Measurements from ENCODE around the gene ZNF474. TPM values are rescaled to one million over a fixed set of nuclear protein-coding genes. Genes with fewer than 3 reads are reported as not detected.

The ZNF474 gene
- total and polyA plus RNA-seq, 7 donors: 0.05 to 0.77 (median 0.16) TPM; not detected in 2

DNA sequence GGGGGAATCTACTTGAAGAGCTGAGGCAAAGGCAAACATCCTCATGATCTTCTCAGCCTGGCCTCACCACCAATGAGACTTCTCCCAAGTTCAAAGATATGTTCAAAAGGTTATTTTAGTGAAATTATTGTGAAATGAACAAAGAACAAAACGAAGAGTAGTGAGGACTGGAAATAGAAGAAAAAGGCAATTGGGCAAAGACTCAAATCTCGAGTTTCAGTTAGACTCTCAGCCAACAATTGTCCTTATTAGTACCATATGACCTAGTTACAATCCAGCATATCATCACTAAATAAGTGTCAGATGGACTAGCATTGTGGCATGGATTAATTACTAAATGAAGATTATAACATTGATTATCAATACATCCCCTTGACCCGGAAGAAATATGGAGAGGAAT lies 9.0 kb downstream of the ZNF474 start:
- Histone ChIP-seq H3K27ac (no peak overlapping the region), H3K36me3 (ENCODE audit: insufficient read depth in 1 of 2, low read depth in 1 of 2) (no peaks in the 10 kb centered on the region), H3K4me3 (no peak overlapping the region), H3K4me1 (no peaks in the 10 kb centered on the region), H3K9me3 (no peaks in the 10 kb centered on the region), H3K27me3 (ENCODE audit: insufficient read depth in 3 of 3, low read length in 2 of 3) (no peaks in the 10 kb centered on the region)
- TF ChIP-seq, protein P1, sequence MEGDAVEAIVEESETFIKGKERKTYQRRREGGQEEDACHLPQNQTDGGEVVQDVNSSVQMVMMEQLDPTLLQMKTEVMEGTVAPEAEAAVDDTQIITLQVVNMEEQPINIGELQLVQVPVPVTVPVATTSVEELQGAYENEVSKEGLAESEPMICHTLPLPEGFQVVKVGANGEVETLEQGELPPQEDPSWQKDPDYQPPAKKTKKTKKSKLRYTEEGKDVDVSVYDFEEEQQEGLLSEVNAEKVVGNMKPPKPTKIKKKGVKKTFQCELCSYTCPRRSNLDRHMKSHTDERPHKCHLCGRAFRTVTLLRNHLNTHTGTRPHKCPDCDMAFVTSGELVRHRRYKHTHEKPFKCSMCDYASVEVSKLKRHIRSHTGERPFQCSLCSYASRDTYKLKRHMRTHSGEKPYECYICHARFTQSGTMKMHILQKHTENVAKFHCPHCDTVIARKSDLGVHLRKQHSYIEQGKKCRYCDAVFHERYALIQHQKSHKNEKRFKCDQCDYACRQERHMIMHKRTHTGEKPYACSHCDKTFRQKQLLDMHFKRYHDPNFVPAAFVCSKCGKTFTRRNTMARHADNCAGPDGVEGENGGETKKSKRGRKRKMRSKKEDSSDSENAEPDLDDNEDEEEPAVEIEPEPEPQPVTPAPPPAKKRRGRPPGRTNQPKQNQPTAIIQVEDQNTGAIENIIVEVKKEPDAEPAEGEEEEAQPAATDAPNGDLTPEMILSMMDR (IDR thresholded peaks at IDR 0.05): no peak
- DNase-seq (no peak), ATAC-seq (no peak)
- WGBS, 3 donors: 41 to 53% (median 48%) methylated on average over 3 of the region's 3 CpGs
- intact Hi-C loops (cut with DNase I): no loop called here

DNA sequence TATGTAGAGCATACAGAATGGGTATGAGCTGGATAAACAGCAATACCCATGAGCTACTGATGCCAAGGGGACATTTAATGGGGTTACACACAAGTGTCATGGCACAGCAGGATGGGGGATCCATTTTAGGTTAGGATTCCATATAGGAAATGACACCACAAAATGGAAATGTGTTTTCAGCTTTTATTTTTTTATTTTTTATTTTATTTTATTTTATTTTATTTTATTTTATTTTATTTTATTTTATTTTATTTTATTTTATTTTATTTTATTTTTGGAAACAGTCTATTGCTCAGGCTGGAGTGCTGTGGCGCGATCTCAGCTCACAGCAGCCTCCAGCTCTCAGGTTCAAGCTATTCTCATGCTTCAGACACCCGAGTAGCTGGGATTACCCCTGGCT lies 11.6 kb downstream of the ZNF474 start:
- no peaks in the 10 kb centered on the region for H3K4me1 ChIP-seq
- TF ChIP-seq, protein P1 (IDR thresholded peaks at IDR 0.05): no peak
- H3K4me3 ChIP-seq: no peak overlapping the region
- no peaks in the 10 kb centered on the region for H3K36me3 ChIP-seq (ENCODE audit: insufficient read depth in 1 of 2, low read depth in 1 of 2)
- WGBS, 3 donors: 82 to 88% (median 86%) methylated on average over 3 of the region's 3 CpGs
- intact Hi-C loops (cut with DNase I): no loop called here
- no peaks in the 10 kb centered on the region for H3K9me3 ChIP-seq
- DNase-seq (no peak), ATAC-seq (no peak)
- no peaks in the 10 kb centered on the region for H3K27me3 ChIP-seq (ENCODE audit: insufficient read depth in 3 of 3, low read length in 2 of 3)
- H3K27ac ChIP-seq: no peak overlapping the region

GRCh38 chr5:122141751-122142150 lies 12.4 kb downstream of the ZNF474 start:
- Histone ChIP-seq H3K4me1 (no peaks in the 10 kb centered on the region), H3K27ac (no peak overlapping the region), H3K9me3 (no peaks in the 10 kb centered on the region), H3K4me3 (no peak overlapping the region), H3K27me3 (ENCODE audit: insufficient read depth in 3 of 3, low read length in 2 of 3) (no peaks in the 10 kb centered on the region), H3K36me3 (ENCODE audit: insufficient read depth in 1 of 2, low read depth in 1 of 2) (no peaks in the 10 kb centered on the region)
- intact Hi-C loops (cut with DNase I): no loop called here
- DNase-seq (no peak), ATAC-seq (no peak)
- TF ChIP-seq, protein P1 (IDR thresholded peaks at IDR 0.05): no peak
- 95 to 100% (median 99%) methylated on average over 1 of the region's 1 CpG for WGBS, 3 donors

- no peak for DNase-seq
- H3K27ac ChIP-seq: no peak overlapping the region
- no peaks in the 10 kb centered on the region for H3K27me3 ChIP-seq (ENCODE audit: insufficient read depth in 3 of 3, low read length in 2 of 3)
- 85 to 89% (median 87%) methylated on average over 6 of the region's 6 CpGs for WGBS, 3 donors
- no peaks in the 10 kb centered on the region for H3K9me3 ChIP-seq
- TF ChIP-seq, protein P1 (IDR thresholded peaks at IDR 0.05): no peak
- H3K36me3 ChIP-seq (ENCODE audit: insufficient read depth in 1 of 2, low read depth in 1 of 2): no peaks in the 10 kb centered on the region
- intact Hi-C loops (cut with DNase I): no loop called here
- no peak overlapping the region for H3K4me3 ChIP-seq
- no peaks in the 10 kb centered on the region for H3K4me1 ChIP-seq
- no peak for ATAC-seq
These were observed 13.3 kb downstream of the ZNF474 start for GRCh38 chr5:122142480-122143164.

- intact Hi-C loops (cut with DNase I): no loop called here
- TF ChIP-seq, protein P1 (IDR thresholded peaks at IDR 0.05): no peak
- ATAC-seq (no peak), DNase-seq (no peak)
- H3K27ac ChIP-seq: no peak overlapping the region
- no peaks in the 10 kb centered on the region for H3K9me3 ChIP-seq
- 33 to 52% (median 47%) methylated on average over 1 of the region's 1 CpG for WGBS, 3 donors
- no peaks in the 10 kb centered on the region for H3K36me3 ChIP-seq (ENCODE audit: insufficient read depth in 1 of 2, low read depth in 1 of 2)
- no peaks in the 10 kb centered on the region for H3K4me1 ChIP-seq
- H3K27me3 ChIP-seq (ENCODE audit: insufficient read depth in 3 of 3, low read length in 2 of 3): no peaks in the 10 kb centered on the region
- no peak overlapping the region for H3K4me3 ChIP-seq
These were observed 14.9 kb downstream of the ZNF474 start for GRCh38 chr5:122144236-122144635.

Measured in psoas muscle (tissue), 8 donors.